ENCODE measurements around the gene NPR2. TPM values are rescaled to one million over a fixed set of nuclear protein-coding genes. Genes with fewer than 3 reads are reported as not detected.

The NPR2 gene
- total and polyA plus RNA-seq, 4 experiments from 2014 or later = 0.97 to 15.9 (median 9.5) TPM

DNA sequence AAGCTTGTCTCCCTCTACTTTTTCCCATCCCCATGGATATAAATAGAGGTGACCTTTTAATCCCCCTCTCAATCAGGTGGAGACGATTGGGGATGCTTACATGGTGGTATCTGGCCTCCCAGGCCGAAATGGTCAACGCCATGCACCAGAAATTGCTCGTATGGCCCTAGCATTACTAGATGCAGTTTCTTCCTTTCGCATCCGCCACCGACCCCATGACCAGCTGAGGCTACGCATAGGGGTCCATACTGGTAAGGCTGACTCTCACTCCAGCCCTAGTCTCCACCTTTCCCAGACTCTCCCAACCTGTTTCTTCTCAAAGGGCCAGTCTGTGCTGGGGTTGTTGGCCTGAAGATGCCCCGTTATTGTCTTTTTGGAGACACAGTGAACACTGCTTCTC lies 17.0 kb downstream of the NPR2 start:
- Histone ChIP-seq H3K27me3 (ENCODE audit: insufficient read depth, low read length) (no peaks in the 10 kb centered on the region), H3K4me1 (ENCODE audit: insufficient read depth, low read length) (peaks cover 24% of the 10 kb centered on the region), H3K4me3 (ENCODE audit: low read length in 2 of 2) (no peak overlapping the region), H3K9me3 (ENCODE audit: control insufficient read depth in 1 of 2, low read length in 2 of 2) (no peaks in the 10 kb centered on the region), H3K36me3 (ENCODE audit: insufficient read depth, low read length) (peaks cover 16% of the 10 kb centered on the region), H3K27ac (ENCODE audit: low read depth, low read length) (no peak overlapping the region)
- Mint-ChIP-seq H3K9me3 (peaks cover 0 to 2% (median 0%) of the 10 kb centered on the region in 8 donors), H3K27me3 (no peaks in the 10 kb centered on the region), H3K4me3 (peak overlapping the region in 1 of 8 donors; percentile 16), H3K36me3 (peaks cover 5 to 45% of the 10 kb centered on the region in 2 donors), H3K4me1 (peaks cover 10 to 29% (median 23%) of the 10 kb centered on the region in 4 donors), H3K27ac (peak overlapping the region in 3 of 7 donors; percentile 1 to 54 (median 11))
- ChIA-PET CTCF (ENCODE audit: partially characterized antibody) (interaction anchor here (1.9 kb wide), 1 partner anchor 18 kb away, joined by 6 read pairs; no protein-coding TSS in a partner anchor), POLR2A (ENCODE audit: partially characterized antibody) (no interaction called here)
- intact Hi-C loops (cut with micrococcal nuclease) = no loop called here
- DNase-seq = no peak

DNA sequence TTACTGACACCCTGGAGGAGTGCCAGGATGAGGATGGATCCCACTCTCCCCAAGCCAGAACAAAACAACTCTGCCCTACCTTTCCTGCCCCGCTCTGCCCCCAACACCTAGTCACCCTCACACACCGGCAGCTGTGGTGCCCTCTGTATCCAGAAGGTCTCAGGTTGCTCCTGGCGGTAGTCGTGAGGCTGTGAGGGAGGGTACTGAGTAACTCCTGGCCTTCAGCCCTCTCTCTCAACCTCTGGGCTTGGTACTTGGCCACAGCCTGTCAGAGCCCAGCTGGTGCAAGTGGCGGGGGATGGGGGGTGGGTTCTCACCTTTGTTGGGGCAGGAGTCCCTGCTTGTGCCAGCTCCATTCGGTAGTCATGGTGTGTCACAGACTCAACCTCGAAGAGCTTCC lies 18.7 kb downstream of the NPR2 start:
- Histone ChIP-seq H3K36me3 (ENCODE audit: insufficient read depth, low read length) (peaks cover 15% of the 10 kb centered on the region), H3K4me3 (ENCODE audit: low read length in 2 of 2) (no peak overlapping the region), H3K9me3 (ENCODE audit: control insufficient read depth in 1 of 2, low read length in 2 of 2) (no peaks in the 10 kb centered on the region), H3K27ac (ENCODE audit: low read depth, low read length) (no peak overlapping the region), H3K27me3 (ENCODE audit: insufficient read depth, low read length) (no peaks in the 10 kb centered on the region), H3K4me1 (ENCODE audit: insufficient read depth, low read length) (peaks cover 34% of the 10 kb centered on the region)
- H3K27me3 Mint-ChIP-seq = no peaks in the 10 kb centered on the region
- ChIA-PET CTCF (ENCODE audit: partially characterized antibody) (interaction anchor here (1.0 to 5.6 kb wide), 2 partner anchors 17 to 20 kb away, joined by 3 to 58 read pairs; partner anchors contain the start of genes FAM221B and TMEM8B), POLR2A (ENCODE audit: partially characterized antibody) (no interaction called here)
- intact Hi-C loops (cut with micrococcal nuclease) = loop anchor here (5.0 to 10.0 kb wide), 4 partner anchors 72 to 1145 kb away; partner anchors contain the start of genes CCL27, FANCG, RNF38 and VCP
- H3K9me3 Mint-ChIP-seq = peaks cover 0 to 2% (median 0%) of the 10 kb centered on the region in 8 donors
- H3K4me1 Mint-ChIP-seq = peaks cover 17 to 43% (median 31%) of the 10 kb centered on the region in 4 donors
- peak overlapping the region in 6 of 7 donors; percentile 30 to 99 (median 98) for H3K27ac Mint-ChIP-seq
- no peak overlapping the region for H3K4me3 Mint-ChIP-seq
- DNase-seq = no peak
- H3K36me3 Mint-ChIP-seq = peaks cover 4 to 45% of the 10 kb centered on the region in 2 donors

DNA sequence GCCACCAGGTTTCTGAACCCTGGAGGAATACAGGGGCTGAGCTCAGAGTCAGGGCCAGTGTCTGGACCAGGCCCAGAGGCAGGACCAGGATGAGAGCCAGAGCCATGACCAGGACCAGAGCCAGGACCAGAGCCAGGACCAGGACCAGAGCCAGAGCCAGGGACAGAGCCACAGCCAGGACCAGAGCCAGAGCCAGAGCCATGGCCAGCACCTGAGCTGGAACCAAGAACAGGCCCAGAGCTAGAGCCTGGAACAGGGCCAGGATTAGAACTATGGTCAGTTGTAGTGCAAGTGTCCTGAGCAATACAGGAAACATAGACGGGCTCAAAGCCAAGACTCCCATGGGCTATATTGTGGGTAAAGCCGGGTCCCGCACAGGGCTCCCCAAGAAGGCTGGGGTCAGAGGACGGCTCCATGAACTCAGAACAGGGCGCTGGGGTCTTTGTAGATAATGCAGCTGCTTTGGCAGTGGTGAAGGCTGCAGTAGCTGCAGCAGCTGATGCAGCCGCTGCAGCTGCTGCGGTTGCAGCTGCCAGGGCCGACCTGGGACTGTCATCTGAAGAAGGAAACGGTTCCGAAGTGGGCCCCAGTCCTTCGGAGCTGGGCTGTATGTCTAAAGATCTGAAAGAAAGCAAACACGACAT lies 20.1 kb downstream of the NPR2 start:
- Histone ChIP-seq H3K9me3 (ENCODE audit: control insufficient read depth in 1 of 2, low read length in 2 of 2) (no peaks in the 10 kb centered on the region), H3K27me3 (ENCODE audit: insufficient read depth, low read length) (no peaks in the 10 kb centered on the region), H3K4me3 (ENCODE audit: low read length in 2 of 2) (peak overlapping the region in 1 of 2 donors; percentile 48), H3K27ac (ENCODE audit: low read depth, low read length) (peak overlapping the region; percentile 58), H3K36me3 (ENCODE audit: insufficient read depth, low read length) (peaks cover 3% of the 10 kb centered on the region), H3K4me1 (ENCODE audit: insufficient read depth, low read length) (peaks cover 34% of the 10 kb centered on the region)
- ChIA-PET POLR2A (ENCODE audit: partially characterized antibody) (interaction anchor here (0.6 to 4.9 kb wide), 14 partner anchors 8 to 379 kb away, joined by 3 to 47 read pairs (median 6); partner anchors contain the start of genes CLTA, CREB3, FAM221B and GBA2), CTCF (ENCODE audit: partially characterized antibody) (interaction anchor here (0.9 to 5.6 kb wide), 12 partner anchors 12 to 208 kb away, joined by 3 to 58 read pairs (median 4); partner anchors contain the start of genes CCDC107, FAM221B, RMRP and TMEM8B)
- peaks cover 3 to 36% of the 10 kb centered on the region in 2 donors for H3K36me3 Mint-ChIP-seq
- peaks cover 0 to 3% (median 0%) of the 10 kb centered on the region in 8 donors for H3K9me3 Mint-ChIP-seq
- no peak for DNase-seq
- H3K27ac Mint-ChIP-seq = peak overlapping the region; percentile 91 to 99 (median 98)
- no peaks in the 10 kb centered on the region for H3K27me3 Mint-ChIP-seq
- H3K4me1 Mint-ChIP-seq = peaks cover 20 to 50% (median 36%) of the 10 kb centered on the region in 4 donors
- H3K4me3 Mint-ChIP-seq = peak overlapping the region; percentile 87 to 97 (median 90)
- intact Hi-C loops (cut with micrococcal nuclease) = loop anchor here (1.0 to 10.0 kb wide), 7 partner anchors 71 to 1147 kb away; partner anchors contain the start of genes CCDC107, CCL27, CREB3 and FANCG

DNA sequence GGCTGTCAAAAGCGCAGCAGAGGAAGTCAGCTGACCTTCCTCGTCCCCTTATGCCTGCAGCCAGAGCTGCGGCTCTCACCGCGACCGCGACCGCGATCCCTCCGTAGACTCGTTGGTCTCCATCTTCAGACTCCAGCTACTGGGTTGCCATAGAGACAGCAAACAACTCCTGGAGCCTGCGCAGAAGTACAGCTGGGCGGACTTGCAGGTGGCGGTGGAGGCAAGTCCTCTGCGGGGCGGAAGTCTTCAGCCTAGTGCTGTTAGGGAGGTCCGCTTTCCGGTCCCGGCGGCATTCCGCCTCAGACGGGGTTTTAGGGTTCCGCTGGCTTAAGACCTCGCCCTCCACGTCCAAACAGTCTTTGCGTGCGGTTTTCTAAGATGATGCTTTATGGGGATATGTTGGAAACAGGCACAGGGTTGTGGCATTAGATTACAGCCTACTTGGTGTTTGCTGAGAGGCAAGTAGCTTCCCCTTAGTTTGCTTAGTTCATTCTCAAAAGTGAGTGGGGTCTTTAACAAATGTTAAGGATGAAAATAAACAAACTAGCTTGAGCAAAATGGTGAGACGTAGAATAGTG lies 20.7 kb downstream of the NPR2 start, which contains the start of gene SPAG8:
TSS of gene SPAG8 (minus strand) at position 238 of the 578 bp plus-strand sequence. CDS start at position 123, 115 bp downstream.
- peak; percentile 94 to 100 (median 96) for DNase-seq
- CTCF ChIA-PET (ENCODE audit: partially characterized antibody) = interaction anchor here (0.9 to 5.6 kb wide), 13 partner anchors 9 to 208 kb away, joined by 3 to 58 read pairs (median 3); partner anchors contain the start of genes CCDC107, FAM221B, RMRP and TMEM8B

DNA sequence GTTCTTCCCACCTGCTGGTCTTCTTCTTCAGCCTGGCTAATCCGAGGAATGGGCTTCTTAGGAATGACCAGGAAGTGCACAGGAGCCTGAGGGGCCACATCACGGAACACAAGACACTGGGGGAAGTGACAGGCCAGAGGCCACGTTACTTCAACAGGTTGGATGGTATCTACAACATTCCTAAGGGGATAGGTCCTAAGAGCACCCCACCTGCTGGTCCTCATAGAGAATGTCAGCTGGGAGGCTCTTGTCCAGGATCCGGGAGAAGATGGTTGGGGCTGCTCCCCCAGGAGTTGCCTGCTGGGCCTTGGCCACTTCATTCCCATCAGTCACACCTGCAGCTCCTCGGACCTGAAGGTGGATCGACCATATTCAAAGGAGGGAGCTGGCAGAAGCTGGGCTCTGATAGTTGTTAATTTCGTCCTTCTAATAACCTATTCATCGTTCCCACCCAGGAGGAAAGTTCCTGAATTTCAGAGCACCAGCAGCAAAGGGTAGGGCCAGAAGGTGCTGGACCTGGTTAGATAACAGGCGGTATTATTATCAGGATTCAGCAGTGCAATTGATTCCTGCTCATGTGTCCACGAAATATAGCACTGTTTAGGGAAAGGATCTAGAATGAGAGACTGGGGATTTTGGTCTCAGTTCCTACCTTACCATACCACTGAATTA lies 22.2 kb downstream of the NPR2 start:
- POLR2A ChIA-PET (ENCODE audit: partially characterized antibody) = interaction anchor here (0.5 to 4.9 kb wide), 13 partner anchors 12 to 698 kb away, joined by 3 to 47 read pairs (median 7); partner anchors contain the start of genes ATOSB, CCDC107, CREB3 and FAM221B

More for the DNA sequence above, 20.7 kb downstream of the NPR2 start, which contains the start of gene SPAG8:
- no peaks in the 10 kb centered on the region for H3K27me3 Mint-ChIP-seq
- H3K36me3 Mint-ChIP-seq = peaks cover 0 to 31% of the 10 kb centered on the region in 2 donors
- peak within 1 kb of the TSS; percentile 91 to 99 (median 98) for H3K27ac Mint-ChIP-seq
- Histone ChIP-seq H3K4me3 (ENCODE audit: low read length in 2 of 2) (peak within 1 kb of the TSS; percentile 30 to 48), H3K27me3 (ENCODE audit: insufficient read depth, low read length) (no peaks in the 10 kb centered on the region), H3K9me3 (ENCODE audit: control insufficient read depth in 1 of 2, low read length in 2 of 2) (no peaks in the 10 kb centered on the region), H3K36me3 (ENCODE audit: insufficient read depth, low read length) (no peaks in the 10 kb centered on the region), H3K27ac (ENCODE audit: low read depth, low read length) (peak within 1 kb of the TSS; percentile 58), H3K4me1 (ENCODE audit: insufficient read depth, low read length) (peaks cover 34% of the 10 kb centered on the region)
- POLR2A ChIA-PET (ENCODE audit: partially characterized antibody) = interaction anchor here (0.6 to 4.9 kb wide), 16 partner anchors 9 to 378 kb away, joined by 3 to 47 read pairs (median 6); partner anchors contain the start of genes CCDC107, CLTA, CREB3 and FAM221B
- H3K9me3 Mint-ChIP-seq = peaks cover 0 to 3% (median 0%) of the 10 kb centered on the region in 8 donors
- H3K4me1 Mint-ChIP-seq = peaks cover 20 to 50% (median 36%) of the 10 kb centered on the region in 4 donors
- intact Hi-C loops (cut with micrococcal nuclease) = loop anchor here (1.0 to 10.0 kb wide), 7 partner anchors 70 to 1147 kb away; partner anchors contain the start of genes CCDC107, CCL27, CREB3 and FANCG
- H3K4me3 Mint-ChIP-seq = peak within 1 kb of the TSS; percentile 87 to 97 (median 90)

More for the DNA sequence above, 22.2 kb downstream of the NPR2 start:
- Mint-ChIP-seq H3K27ac (peak overlapping the region in 3 of 7 donors; percentile 71 to 91 (median 91)), H3K4me3 (peak overlapping the region in 7 of 8 donors; percentile 59 to 97 (median 89)), H3K27me3 (no peaks in the 10 kb centered on the region), H3K36me3 (peaks cover 0 to 25% of the 10 kb centered on the region in 2 donors), H3K9me3 (peaks cover 0 to 3% (median 0%) of the 10 kb centered on the region in 8 donors), H3K4me1 (peaks cover 20 to 50% (median 36%) of the 10 kb centered on the region in 4 donors)
- Histone ChIP-seq H3K4me3 (ENCODE audit: low read length in 2 of 2) (no peak overlapping the region), H3K4me1 (ENCODE audit: insufficient read depth, low read length) (peaks cover 34% of the 10 kb centered on the region), H3K9me3 (ENCODE audit: control insufficient read depth in 1 of 2, low read length in 2 of 2) (no peaks in the 10 kb centered on the region), H3K36me3 (ENCODE audit: insufficient read depth, low read length) (no peaks in the 10 kb centered on the region), H3K27me3 (ENCODE audit: insufficient read depth, low read length) (no peaks in the 10 kb centered on the region), H3K27ac (ENCODE audit: low read depth, low read length) (peak overlapping the region; percentile 70)
- DNase-seq = no peak
- intact Hi-C loops (cut with micrococcal nuclease) = loop anchor here (5.0 to 10.0 kb wide), 4 partner anchors 69 to 1149 kb away; partner anchors contain the start of genes CCL27, FANCG, RNF38 and VCP
- CTCF ChIA-PET (ENCODE audit: partially characterized antibody) = interaction anchor here (1.3 to 5.6 kb wide), 7 partner anchors 7 to 166 kb away, joined by 3 to 58 read pairs (median 6); partner anchors contain the start of genes CCDC107, FAM221B, RMRP and TMEM8B

All from CD4-positive, alpha-beta memory T cell (primary cell).